ENCODE measurements around the gene OLA1.

GRCh38 chr2:174071321-174071720, 177.0 kb downstream of the OLA1 start:
- TF ChIP-seq POLR2AphosphoS5 (IDR thresholded peaks at IDR 0.05; ENCODE audit: low read depth, low read length): no peak
- no peak for TF ChIP-seq FOXP2 (optimal IDR thresholded peaks at IDR 0.05; ENCODE audit: borderline replicate concordance, extremely low read depth, extremely low read length, insufficient read depth)
- TF ChIP-seq, protein P1, sequence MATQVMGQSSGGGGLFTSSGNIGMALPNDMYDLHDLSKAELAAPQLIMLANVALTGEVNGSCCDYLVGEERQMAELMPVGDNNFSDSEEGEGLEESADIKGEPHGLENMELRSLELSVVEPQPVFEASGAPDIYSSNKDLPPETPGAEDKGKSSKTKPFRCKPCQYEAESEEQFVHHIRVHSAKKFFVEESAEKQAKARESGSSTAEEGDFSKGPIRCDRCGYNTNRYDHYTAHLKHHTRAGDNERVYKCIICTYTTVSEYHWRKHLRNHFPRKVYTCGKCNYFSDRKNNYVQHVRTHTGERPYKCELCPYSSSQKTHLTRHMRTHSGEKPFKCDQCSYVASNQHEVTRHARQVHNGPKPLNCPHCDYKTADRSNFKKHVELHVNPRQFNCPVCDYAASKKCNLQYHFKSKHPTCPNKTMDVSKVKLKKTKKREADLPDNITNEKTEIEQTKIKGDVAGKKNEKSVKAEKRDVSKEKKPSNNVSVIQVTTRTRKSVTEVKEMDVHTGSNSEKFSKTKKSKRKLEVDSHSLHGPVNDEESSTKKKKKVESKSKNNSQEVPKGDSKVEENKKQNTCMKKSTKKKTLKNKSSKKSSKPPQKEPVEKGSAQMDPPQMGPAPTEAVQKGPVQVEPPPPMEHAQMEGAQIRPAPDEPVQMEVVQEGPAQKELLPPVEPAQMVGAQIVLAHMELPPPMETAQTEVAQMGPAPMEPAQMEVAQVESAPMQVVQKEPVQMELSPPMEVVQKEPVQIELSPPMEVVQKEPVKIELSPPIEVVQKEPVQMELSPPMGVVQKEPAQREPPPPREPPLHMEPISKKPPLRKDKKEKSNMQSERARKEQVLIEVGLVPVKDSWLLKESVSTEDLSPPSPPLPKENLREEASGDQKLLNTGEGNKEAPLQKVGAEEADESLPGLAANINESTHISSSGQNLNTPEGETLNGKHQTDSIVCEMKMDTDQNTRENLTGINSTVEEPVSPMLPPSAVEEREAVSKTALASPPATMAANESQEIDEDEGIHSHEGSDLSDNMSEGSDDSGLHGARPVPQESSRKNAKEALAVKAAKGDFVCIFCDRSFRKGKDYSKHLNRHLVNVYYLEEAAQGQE (IDR thresholded peaks at IDR 0.05; ENCODE audit: insufficient read depth in 1 of 2, low read depth in 2 of 2, low read length in 2 of 2): no peak
- no peak for TF ChIP-seq TAF1 (IDR thresholded peaks at IDR 0.05; ENCODE audit: borderline replicate concordance, insufficient read depth, low read length)
- no peak for TF ChIP-seq SIN3A (IDR thresholded peaks at IDR 0.05; ENCODE audit: borderline replicate concordance, insufficient read depth, low read length)

Data from PFSK-1 (cell line).